H9 (cell line): ENCODE measurements around the gene CHRM4. TPM values are rescaled to one million over a fixed set of nuclear protein-coding genes. Genes with fewer than 3 reads are reported as not detected.

Source experiments
- DNase-seq: peaks from one replicate; pipeline ENCODE4 v3.0.0-alpha.2; 2017
- H2AFZ ChIP-seq: one replicate; pipeline ENCODE4 v1.6.1; 2013; ENCODE audit warnings: mild to moderate bottlenecking, low read length, control low read depth, moderate library complexity
- H2AK5ac ChIP-seq: 2 replicates; pipeline ENCODE4 v1.6.1; 2013; ENCODE audit warnings: low read length, control low read depth, mixed read lengths; ENCODE audit not compliant: insufficient read length
- H2BK120ac ChIP-seq: one replicate; pipeline ENCODE4 v1.6.1; 2013; ENCODE audit warnings: low read depth, mild to moderate bottlenecking, low read length, control low read depth, inconsistent platforms; ENCODE audit not compliant: poor library complexity, severe bottlenecking
- H2BK12ac ChIP-seq: 2 replicates; pipeline ENCODE4 v1.6.1; 2013; ENCODE audit warnings: low read length, control low read depth, mixed read lengths, low read depth; ENCODE audit not compliant: insufficient read length
- H2BK15ac ChIP-seq: 2 replicates; pipeline ENCODE4 v1.6.1; 2013; ENCODE audit warnings: low read depth, low read length, control low read depth
- H2BK20ac ChIP-seq: one replicate; pipeline ENCODE4 v1.6.1; 2013; ENCODE audit warnings: low read depth, mild to moderate bottlenecking, low read length, control low read depth, inconsistent platforms; ENCODE audit not compliant: poor library complexity, severe bottlenecking
- H2BK5ac ChIP-seq: 2 replicates; pipeline ENCODE4 v1.6.1; 2013; ENCODE audit warnings: low read length, control low read depth, mixed read lengths; ENCODE audit not compliant: insufficient read length
- H3K14ac ChIP-seq: 2 replicates; pipeline ENCODE4 v1.6.1; 2013; ENCODE audit warnings: low read length, control low read depth; ENCODE audit not compliant: insufficient read depth
- H3K18ac ChIP-seq: 2 replicates; pipeline ENCODE4 v1.6.1; 2013; ENCODE audit warnings: low read depth, mild to moderate bottlenecking, mixed read lengths, low read length, control low read depth; ENCODE audit not compliant: insufficient read length
- H3K23ac ChIP-seq: 2 replicates; pipeline ENCODE4 v1.6.1; 2013; ENCODE audit warnings: low read length, control low read depth, mixed read lengths, low read depth; ENCODE audit not compliant: insufficient read length
- H3K23me2 ChIP-seq: 2 replicates; pipeline ENCODE4 v1.6.1; 2013; ENCODE audit warnings: low read depth, mild to moderate bottlenecking, mixed read lengths, low read length, control low read depth; ENCODE audit not compliant: insufficient read length, poor library complexity, severe bottlenecking
- H3K27ac ChIP-seq: 2 replicates; pipeline ENCODE4 v1.5.1; 2013; ENCODE audit warnings: low read length, control low read depth, mixed read lengths, low read depth; ENCODE audit not compliant: insufficient read length
- H3K27me3 ChIP-seq: 2 replicates; pipeline ENCODE4 v1.6.1; 2013; ENCODE audit warnings: low read length, control low read depth, inconsistent platforms; ENCODE audit not compliant: insufficient read depth
- H3K4ac ChIP-seq: 2 replicates; pipeline ENCODE4 v1.6.1; 2013; ENCODE audit warnings: low read depth, mild to moderate bottlenecking, control low read depth, inconsistent platforms, low read length, moderate library complexity
- H3K4me1 ChIP-seq: 2 replicates; pipeline ENCODE4 v1.6.1; 2013; ENCODE audit warnings: low read length, control low read depth, inconsistent platforms; ENCODE audit not compliant: insufficient read depth
- H3K4me2 ChIP-seq: 2 replicates; pipeline ENCODE4 v1.6.1; 2013; ENCODE audit warnings: low read length, control low read depth, mixed read lengths; ENCODE audit not compliant: insufficient read length, insufficient read depth
- H3K56ac ChIP-seq: 2 replicates; pipeline ENCODE4 v1.6.1; 2013; ENCODE audit warnings: low read depth, mild to moderate bottlenecking, mixed read lengths, low read length, control low read depth; ENCODE audit not compliant: insufficient read length
- H3K79me1 ChIP-seq: 2 replicates; pipeline ENCODE4 v1.6.1; 2013; ENCODE audit warnings: low read depth, mild to moderate bottlenecking, moderate library complexity, low read length, control low read depth, inconsistent platforms; ENCODE audit not compliant: insufficient read depth, poor library complexity, severe bottlenecking
- H3K79me2 ChIP-seq: 2 replicates; pipeline ENCODE4 v1.6.1; 2013; ENCODE audit warnings: low read length, control low read depth, inconsistent platforms; ENCODE audit not compliant: insufficient read depth
- H3K9ac ChIP-seq: 2 replicates; pipeline ENCODE4 v1.6.1; 2013; ENCODE audit warnings: low read length, control low read depth, mixed read lengths; ENCODE audit not compliant: insufficient read length; ENCODE audit errors: extremely low read depth
- H3K9me3 ChIP-seq: one replicate; pipeline ENCODE4 v1.6.1; 2013; ENCODE audit warnings: low read depth, low read length, inconsistent platforms; ENCODE audit not compliant: control insufficient read depth
- H3T11ph ChIP-seq: one replicate; pipeline ENCODE4 v1.6.1; 2013; ENCODE audit warnings: mild to moderate bottlenecking, low read length, control low read depth, inconsistent platforms
- H4K20me1 ChIP-seq: one replicate; pipeline ENCODE4 v1.6.1; 2013; ENCODE audit not compliant: control insufficient read depth, insufficient read length, insufficient read depth
- H4K5ac ChIP-seq: 2 replicates; pipeline ENCODE4 v1.6.1; 2013; ENCODE audit warnings: low read depth, mild to moderate bottlenecking, mixed read lengths, low read length, control low read depth; ENCODE audit not compliant: insufficient read length
- H4K8ac ChIP-seq: replicated peaks from 2 replicates; pipeline ENCODE4 v1.6.1; 2013; ENCODE audit warnings: low read length, control low read depth, mixed read lengths, low read depth; ENCODE audit not compliant: insufficient read length
- H4K91ac ChIP-seq: 2 replicates; pipeline ENCODE4 v1.6.1; 2013; ENCODE audit warnings: low read depth, mild to moderate bottlenecking, moderate library complexity, mixed read lengths, low read length, control low read depth; ENCODE audit not compliant: insufficient read length
- H3K27ac Mint-ChIP-seq, 3 experiments: 2 replicates in 2 of 3; 3 replicates in 1 of 3; pipeline ENCODE4 v1.8.0; 2020 to 2021; ENCODE audit warnings: mixed read lengths in 3 of 3, mild to moderate bottlenecking in 1 of 3, moderate library complexity in 1 of 3
- H3K27me3 Mint-ChIP-seq: 2 replicates; pipeline ENCODE4 v1.8.0; 2021; ENCODE audit warnings: low read depth, mild to moderate bottlenecking, moderate library complexity, mixed read lengths
- H3K36me3 Mint-ChIP-seq, 3 experiments: 2 replicates in 2 of 3; 3 replicates in 1 of 3; pipeline ENCODE4 v1.8.0; 2020 to 2021; ENCODE audit warnings: low read depth in 3 of 3, mixed read lengths in 3 of 3; ENCODE audit not compliant: insufficient read depth in 1 of 3
- H3K4me1 Mint-ChIP-seq, 2 experiments: 2 replicates each; pipeline ENCODE4 v1.8.0; 2020; ENCODE audit warnings: mixed read lengths in 2 of 2
- H3K4me3 Mint-ChIP-seq, 2 experiments: 2 replicates in 1 of 2; 3 replicates in 1 of 2; pipeline ENCODE4 v1.8.0; 2020 to 2021; ENCODE audit warnings: mild to moderate bottlenecking in 2 of 2, mixed read lengths in 2 of 2, moderate library complexity in 1 of 2
- H3K9me3 Mint-ChIP-seq, 2 experiments: 2 replicates in 1 of 2; 3 replicates in 1 of 2; pipeline ENCODE4 v1.8.0; 2020; ENCODE audit warnings: mild to moderate bottlenecking in 2 of 2, mixed read lengths in 2 of 2, moderate library complexity in 1 of 2
- WGBS: extraction: QIAGEN DNeasy Blood & Tissue Kit; methylation state at CpG from one replicate; pipeline ENCODE4 v1.1.7; 2013; ENCODE audit warnings: missing lambda C conversion rate, low lambda C conversion rate, mixed read lengths; ENCODE audit not compliant: insufficient read length; ENCODE audit errors: extremely low coverage; 5-methylcytosine and 5-hydroxymethylcytosine counted together
- total RNA-seq: library from RNA; stranded (reverse); gene quantifications from 2 replicates; pipeline ENCODE4 v1.2.1, GENCODE V29; 2021
- TF ChIP-seq, protein P1 (sequence below): fragments of 200-600 bp; sonication (generic); conservative IDR thresholded peaks from 3 replicates; pipeline ENCODE4 v1.8.0; 2021; ENCODE audit warnings: antibody characterized with exemption, mild to moderate bottlenecking

The CHRM4 gene
- total RNA-seq, 1 experiment from 2014 or later = 1.0 TPM

DNA sequence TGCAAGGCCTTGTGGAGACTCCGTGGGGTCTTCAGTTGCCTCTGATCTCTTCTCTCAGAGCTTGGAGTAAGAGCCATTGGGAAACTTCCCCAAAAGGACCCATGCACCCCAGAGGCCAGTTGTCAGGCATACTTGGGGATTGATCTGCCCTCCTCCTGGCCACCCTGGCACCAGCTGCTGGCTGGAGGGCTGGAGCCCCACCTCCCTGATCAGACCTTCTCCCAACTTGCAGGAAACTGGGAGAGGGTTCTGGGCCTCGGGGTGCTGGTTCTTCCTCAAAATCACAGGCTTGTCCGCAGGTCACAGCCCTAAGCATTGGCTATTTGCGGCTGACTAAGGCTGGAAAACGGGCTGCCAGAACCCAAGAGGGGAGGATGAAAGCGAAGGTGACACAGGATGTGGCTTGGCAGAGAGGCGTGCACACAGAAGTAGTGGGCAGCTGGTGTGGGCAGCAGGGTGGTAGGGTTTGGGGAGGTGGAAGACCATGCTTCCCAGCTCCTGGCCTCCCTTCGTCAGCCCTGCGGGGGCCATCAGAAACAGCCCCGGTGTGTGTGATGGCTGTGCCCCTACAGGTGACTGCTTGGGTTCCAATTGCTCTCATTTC, 45.6 kb downstream of the CHRM4 start:
- no peaks in the 10 kb centered on the region; a peak in 2 of 5 replicates for H3K9me3 Mint-ChIP-seq
- Histone ChIP-seq H3K27ac (no peak overlapping the region), H2BK20ac (no peak overlapping the region), H4K8ac (no peak overlapping the region), H3K9me3 (no peaks in the 10 kb centered on the region), H3T11ph (no peak overlapping the region), H3K79me1 (peaks cover 8% of the 10 kb centered on the region), H4K91ac (no peak overlapping the region), H3K4me2 (peak overlapping the region; percentile 47), H3K27me3 (no peaks in the 10 kb centered on the region), H2BK120ac (no peak overlapping the region), H2BK12ac (no peak overlapping the region), H3K79me2 (peaks cover 10% of the 10 kb centered on the region; the same call in 1 of the 2 replicates), H4K5ac (no peak overlapping the region), H2AFZ (no peak overlapping the region), H3K4ac (no peak overlapping the region), H2AK5ac (no peak overlapping the region), H3K14ac (no peak overlapping the region), H3K56ac (no peak overlapping the region), H2BK15ac (no peak overlapping the region), H4K20me1 (peaks cover 5% of the 10 kb centered on the region), H3K18ac (no peak overlapping the region), H3K4me1 (peaks cover 37% of the 10 kb centered on the region), H3K23me2 (peaks cover 10% of the 10 kb centered on the region), H3K23ac (no peak overlapping the region), H2BK5ac (no peak overlapping the region), H3K9ac (no peak overlapping the region)
- H3K4me3 Mint-ChIP-seq = peak overlapping the region; percentile 47 to 53; a peak in 3 of 5 replicates
- H3K4me1 Mint-ChIP-seq = peaks cover 76 to 77% of the 10 kb centered on the region in 2 experiments
- WGBS = no CpG with 5 or more reads among the region's 10 CpGs
- H3K27me3 Mint-ChIP-seq = peaks cover 10% of the 10 kb centered on the region
- peaks cover 0 to 4% (median 0%) of the 10 kb centered on the region in 3 experiments; a peak in 1 of 7 replicates for H3K36me3 Mint-ChIP-seq
- TF ChIP-seq, protein P1, sequence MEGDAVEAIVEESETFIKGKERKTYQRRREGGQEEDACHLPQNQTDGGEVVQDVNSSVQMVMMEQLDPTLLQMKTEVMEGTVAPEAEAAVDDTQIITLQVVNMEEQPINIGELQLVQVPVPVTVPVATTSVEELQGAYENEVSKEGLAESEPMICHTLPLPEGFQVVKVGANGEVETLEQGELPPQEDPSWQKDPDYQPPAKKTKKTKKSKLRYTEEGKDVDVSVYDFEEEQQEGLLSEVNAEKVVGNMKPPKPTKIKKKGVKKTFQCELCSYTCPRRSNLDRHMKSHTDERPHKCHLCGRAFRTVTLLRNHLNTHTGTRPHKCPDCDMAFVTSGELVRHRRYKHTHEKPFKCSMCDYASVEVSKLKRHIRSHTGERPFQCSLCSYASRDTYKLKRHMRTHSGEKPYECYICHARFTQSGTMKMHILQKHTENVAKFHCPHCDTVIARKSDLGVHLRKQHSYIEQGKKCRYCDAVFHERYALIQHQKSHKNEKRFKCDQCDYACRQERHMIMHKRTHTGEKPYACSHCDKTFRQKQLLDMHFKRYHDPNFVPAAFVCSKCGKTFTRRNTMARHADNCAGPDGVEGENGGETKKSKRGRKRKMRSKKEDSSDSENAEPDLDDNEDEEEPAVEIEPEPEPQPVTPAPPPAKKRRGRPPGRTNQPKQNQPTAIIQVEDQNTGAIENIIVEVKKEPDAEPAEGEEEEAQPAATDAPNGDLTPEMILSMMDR = no peak
- DNase-seq = no peak
- H3K27ac Mint-ChIP-seq = peak overlapping the region in 1 of 3 experiments; percentile 40; a peak in 2 of 7 replicates
